ENCODE data around the gene LSAMP.

Gene LSAMP

DNA sequence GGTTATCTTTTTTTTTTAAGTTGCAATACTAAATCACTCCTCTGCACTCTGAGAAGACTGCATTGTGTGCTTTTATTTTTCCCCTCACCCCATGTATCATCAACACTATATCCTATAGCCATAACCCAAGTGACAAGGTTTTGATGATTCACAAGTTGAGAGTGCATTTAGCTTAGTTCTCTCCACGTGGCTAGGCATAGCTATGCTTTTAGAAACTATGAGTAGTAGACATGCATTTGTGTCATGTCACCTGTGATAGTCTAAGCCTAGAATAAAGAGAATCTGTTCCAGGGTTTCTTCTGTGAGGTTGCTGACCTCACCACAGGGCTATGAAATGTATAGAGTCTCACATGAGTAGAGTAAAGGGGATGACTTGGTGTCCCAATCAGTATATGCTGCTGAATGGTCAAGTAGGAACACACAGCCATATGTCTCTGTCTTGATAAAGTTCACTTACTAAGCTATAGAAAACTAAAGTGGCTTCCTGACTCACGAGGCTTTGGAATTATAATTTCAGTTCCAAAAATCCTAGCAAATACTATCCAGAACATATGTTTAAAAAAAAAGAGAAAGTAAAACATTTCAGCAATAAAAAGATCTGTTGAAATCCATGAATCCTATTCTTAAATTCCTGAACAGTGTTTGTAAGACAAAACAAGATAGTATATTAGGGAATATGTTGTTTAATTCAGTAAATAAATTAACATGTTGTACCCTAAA is 206.3 kb downstream of the LSAMP start:
- no peaks in the 10 kb centered on the region for H3K9me3 ChIP-seq
- H3K36me3 ChIP-seq, result no peaks in the 10 kb centered on the region
- TF ChIP-seq, protein P1, sequence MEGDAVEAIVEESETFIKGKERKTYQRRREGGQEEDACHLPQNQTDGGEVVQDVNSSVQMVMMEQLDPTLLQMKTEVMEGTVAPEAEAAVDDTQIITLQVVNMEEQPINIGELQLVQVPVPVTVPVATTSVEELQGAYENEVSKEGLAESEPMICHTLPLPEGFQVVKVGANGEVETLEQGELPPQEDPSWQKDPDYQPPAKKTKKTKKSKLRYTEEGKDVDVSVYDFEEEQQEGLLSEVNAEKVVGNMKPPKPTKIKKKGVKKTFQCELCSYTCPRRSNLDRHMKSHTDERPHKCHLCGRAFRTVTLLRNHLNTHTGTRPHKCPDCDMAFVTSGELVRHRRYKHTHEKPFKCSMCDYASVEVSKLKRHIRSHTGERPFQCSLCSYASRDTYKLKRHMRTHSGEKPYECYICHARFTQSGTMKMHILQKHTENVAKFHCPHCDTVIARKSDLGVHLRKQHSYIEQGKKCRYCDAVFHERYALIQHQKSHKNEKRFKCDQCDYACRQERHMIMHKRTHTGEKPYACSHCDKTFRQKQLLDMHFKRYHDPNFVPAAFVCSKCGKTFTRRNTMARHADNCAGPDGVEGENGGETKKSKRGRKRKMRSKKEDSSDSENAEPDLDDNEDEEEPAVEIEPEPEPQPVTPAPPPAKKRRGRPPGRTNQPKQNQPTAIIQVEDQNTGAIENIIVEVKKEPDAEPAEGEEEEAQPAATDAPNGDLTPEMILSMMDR (IDR thresholded peaks at IDR 0.05), result no peak
- H3K4me1 ChIP-seq (ENCODE audit: control insufficient read depth in 1 of 2, insufficient read depth in 1 of 2, low read depth in 1 of 2, low read length in 1 of 2), result no peaks in the 10 kb centered on the region
- H3K4me3 ChIP-seq (ENCODE audit: low read depth in 1 of 2, low read length in 1 of 2), result no peak overlapping the region
- no peak overlapping the region for H3K27ac ChIP-seq
- no peaks in the 10 kb centered on the region for H3K27me3 ChIP-seq

DNA sequence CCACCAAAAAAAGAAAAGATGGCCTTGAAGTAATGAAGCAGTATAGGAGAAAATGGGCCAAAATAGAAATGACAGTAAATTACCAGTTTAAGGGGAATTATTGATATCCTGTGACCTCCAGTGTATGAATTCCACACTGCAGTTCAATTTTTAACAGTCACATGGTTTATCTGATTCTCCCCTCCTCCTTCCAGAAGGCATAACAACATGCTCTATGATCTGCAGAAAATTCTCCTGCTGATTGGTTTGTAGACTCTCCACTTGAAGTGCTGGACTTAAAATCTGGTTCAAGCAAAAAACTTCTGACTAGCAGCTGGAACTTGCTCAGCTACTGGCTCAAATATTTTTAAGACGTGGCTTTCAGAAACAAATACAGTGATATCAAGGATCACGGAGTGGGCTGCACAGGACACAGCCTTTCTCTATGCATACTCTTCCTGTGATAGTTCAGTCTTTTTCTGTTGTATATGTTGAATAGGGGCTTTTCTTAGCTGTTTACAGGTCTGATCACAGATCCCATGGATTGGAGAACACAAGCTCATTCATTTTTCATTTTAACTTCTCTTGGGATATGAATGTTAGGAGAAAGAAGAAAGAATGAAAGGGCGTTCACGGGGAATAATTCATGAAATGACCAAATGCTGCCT is 211.5 kb downstream of the LSAMP start:
- H3K27me3 ChIP-seq, result no peaks in the 10 kb centered on the region
- no peaks in the 10 kb centered on the region for H3K4me1 ChIP-seq (ENCODE audit: control insufficient read depth in 1 of 2, insufficient read depth in 1 of 2, low read depth in 1 of 2, low read length in 1 of 2)
- TF ChIP-seq, protein P1 (IDR thresholded peaks at IDR 0.05), result no peak
- no peak overlapping the region for H3K4me3 ChIP-seq (ENCODE audit: low read depth in 1 of 2, low read length in 1 of 2)
- H3K9me3 ChIP-seq, result no peaks in the 10 kb centered on the region
- H3K36me3 ChIP-seq, result no peaks in the 10 kb centered on the region
- no peak overlapping the region for H3K27ac ChIP-seq

DNA sequence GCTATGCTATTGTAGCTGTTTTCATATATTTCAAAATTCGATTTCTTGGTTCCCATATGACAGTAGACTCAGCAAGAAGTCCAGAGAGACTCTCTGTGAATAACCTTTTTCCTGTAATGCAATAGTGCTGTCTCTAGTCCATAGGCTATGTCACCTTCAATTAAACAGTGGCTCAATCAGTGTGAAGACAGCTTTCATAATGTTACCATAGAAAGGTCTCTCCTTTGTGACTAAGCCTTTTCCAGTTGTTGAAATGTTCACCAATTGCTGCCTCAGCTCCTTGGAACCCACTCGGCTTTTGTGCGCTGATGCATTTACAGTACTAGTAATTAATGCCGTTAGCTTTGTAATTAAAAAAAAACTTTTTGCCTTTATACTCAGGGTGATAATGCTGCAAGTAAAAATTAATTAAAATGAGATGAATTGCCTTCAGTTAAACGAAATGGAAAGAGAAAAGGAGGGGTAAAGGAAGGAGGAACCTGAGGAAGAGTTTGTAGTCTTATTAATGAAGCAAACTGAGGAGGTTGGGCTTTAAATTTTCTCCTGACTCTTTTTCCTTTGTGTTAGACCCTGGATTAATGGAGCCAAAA is 214.8 kb downstream of the LSAMP start:
- no peaks in the 10 kb centered on the region for H3K36me3 ChIP-seq
- no peak overlapping the region for H3K27ac ChIP-seq
- no peaks in the 10 kb centered on the region for H3K27me3 ChIP-seq
- TF ChIP-seq, protein P1 (IDR thresholded peaks at IDR 0.05), result no peak
- H3K4me1 ChIP-seq (ENCODE audit: control insufficient read depth in 1 of 2, insufficient read depth in 1 of 2, low read depth in 1 of 2, low read length in 1 of 2), result no peaks in the 10 kb centered on the region
- no peak overlapping the region for H3K4me3 ChIP-seq (ENCODE audit: low read depth in 1 of 2, low read length in 1 of 2)
- no peaks in the 10 kb centered on the region for H3K9me3 ChIP-seq

DNA sequence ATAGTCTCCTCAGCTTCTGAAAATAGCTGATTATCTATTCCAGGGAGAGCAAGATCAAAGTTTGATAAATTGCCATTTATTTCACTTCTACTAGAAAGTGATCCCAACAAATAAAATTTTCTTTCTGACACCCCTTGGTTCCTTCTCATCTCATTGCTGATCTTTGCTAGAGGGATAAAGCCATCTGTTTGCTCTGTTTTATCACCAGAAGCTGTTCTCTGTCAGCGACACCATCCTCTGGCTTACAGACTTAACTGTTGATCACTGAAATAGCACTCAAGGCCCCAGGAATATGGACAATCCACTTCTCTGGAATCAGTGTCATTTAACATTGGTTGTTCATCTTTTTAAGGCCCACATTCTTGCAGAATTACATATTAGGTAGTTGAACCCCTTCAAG is 219.0 kb downstream of the LSAMP start:
- Histone ChIP-seq H3K4me3 (ENCODE audit: low read depth in 1 of 2, low read length in 1 of 2) (no peak overlapping the region), H3K27ac (no peak overlapping the region), H3K9me3 (no peaks in the 10 kb centered on the region), H3K4me1 (ENCODE audit: control insufficient read depth in 1 of 2, insufficient read depth in 1 of 2, low read depth in 1 of 2, low read length in 1 of 2) (no peaks in the 10 kb centered on the region), H3K36me3 (no peaks in the 10 kb centered on the region), H3K27me3 (no peaks in the 10 kb centered on the region)
- TF ChIP-seq, protein P1 (IDR thresholded peaks at IDR 0.05), result no peak

DNA sequence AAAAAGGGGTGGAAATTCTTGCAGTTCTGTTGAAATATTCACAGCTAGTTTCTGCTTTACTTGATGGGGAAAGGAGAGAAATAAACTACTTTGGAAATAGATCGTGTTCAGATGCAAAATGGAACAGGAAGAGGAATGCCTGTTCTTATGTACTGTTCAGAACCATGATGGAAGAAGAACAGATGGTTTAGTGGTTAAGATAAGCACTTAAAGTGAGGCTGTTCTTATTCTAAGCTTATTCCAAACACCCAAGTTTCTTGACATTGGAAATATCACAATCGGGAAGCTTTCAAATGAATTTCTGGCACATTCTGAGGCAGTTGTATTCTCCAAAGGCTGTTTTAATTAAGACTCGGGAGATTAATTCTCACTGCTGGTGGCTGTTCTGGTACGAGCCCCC is 228.5 kb downstream of the LSAMP start:
- TF ChIP-seq, protein P1 (IDR thresholded peaks at IDR 0.05), result no peak
- no peaks in the 10 kb centered on the region for H3K4me1 ChIP-seq (ENCODE audit: control insufficient read depth in 1 of 2, insufficient read depth in 1 of 2, low read depth in 1 of 2, low read length in 1 of 2)
- no peaks in the 10 kb centered on the region for H3K27me3 ChIP-seq
- H3K9me3 ChIP-seq, result no peaks in the 10 kb centered on the region
- H3K27ac ChIP-seq, result no peak overlapping the region
- H3K36me3 ChIP-seq, result no peaks in the 10 kb centered on the region
- no peak overlapping the region for H3K4me3 ChIP-seq (ENCODE audit: low read depth in 1 of 2, low read length in 1 of 2)
